Measurements from ENCODE around the gene EIF4E2. TPM values are rescaled to one million over a fixed set of nuclear protein-coding genes. Genes with fewer than 3 reads are reported as not detected.

Gene EIF4E2
- total RNA-seq, 1 donor from 2014 or later, result 112 TPM

- no peak overlapping the region for H3K27ac ChIP-seq (ENCODE audit: low read depth, low read length)
- Mint-ChIP-seq H3K36me3 (ENCODE audit: low read depth, unreplicated experiment) (peaks cover 26% of the 10 kb centered on the region), H3K4me3 (ENCODE audit: unreplicated experiment) (no peak overlapping the region), H3K27me3 (ENCODE audit: low read depth, unreplicated experiment) (no peaks in the 10 kb centered on the region), H3K27ac (ENCODE audit: unreplicated experiment) (no peak overlapping the region), H3K4me1 (ENCODE audit: low read depth, unreplicated experiment) (no peaks in the 10 kb centered on the region), H3K9me3 (ENCODE audit: unreplicated experiment) (no peaks in the 10 kb centered on the region)
- no peaks in the 10 kb centered on the region for H4K20me1 ChIP-seq (ENCODE audit: insufficient read depth, low read length)
- H3K4me1 ChIP-seq (ENCODE audit: insufficient read depth, low read length), result peaks cover 3% of the 10 kb centered on the region
- no peak overlapping the region for H2AFZ ChIP-seq (ENCODE audit: low read depth, low read length)
- FAIRE-seq, result no peak
- H3K9ac ChIP-seq (ENCODE audit: low read length), result no peak overlapping the region
- TF ChIP-seq EZH2 (IDR thresholded peaks at IDR 0.05; ENCODE audit: insufficient read depth, low read length), result no peak
- DNase-seq (ENCODE audit: low read depth), result no peak
- no peak overlapping the region for H3K4me2 ChIP-seq (ENCODE audit: low read length)
- peaks cover 6% of the 10 kb centered on the region for H3K36me3 ChIP-seq (ENCODE audit: insufficient read depth, low read length)
- no peaks in the 10 kb centered on the region for H3K79me2 ChIP-seq (ENCODE audit: insufficient read depth, low read length)
- H3K4me3 ChIP-seq (ENCODE audit: insufficient read depth, low read depth, low read length), result no peak overlapping the region
- no peaks in the 10 kb centered on the region for H3K9me3 ChIP-seq (ENCODE audit: insufficient read depth, low read depth, low read length)
- H3K27me3 ChIP-seq (ENCODE audit: insufficient read depth, low read length), result no peaks in the 10 kb centered on the region
These were observed 33.7 kb downstream of the EIF4E2 start for GRCh38 chr2:232584238-232584637.

- H4K20me1 ChIP-seq (ENCODE audit: insufficient read depth, low read length), result no peaks in the 10 kb centered on the region
- H3K27ac ChIP-seq (ENCODE audit: low read depth, low read length), result no peak overlapping the region
- DNase-seq (ENCODE audit: low read depth) (no peak), FAIRE-seq (no peak)
- no peak overlapping the region for H3K4me3 ChIP-seq (ENCODE audit: insufficient read depth, low read depth, low read length)
- H3K4me2 ChIP-seq (ENCODE audit: low read length), result no peak overlapping the region
- no peaks in the 10 kb centered on the region for H3K27me3 Mint-ChIP-seq (ENCODE audit: low read depth, unreplicated experiment)
- H3K4me1 ChIP-seq (ENCODE audit: insufficient read depth, low read length), result peaks cover 3% of the 10 kb centered on the region
- H3K36me3 ChIP-seq (ENCODE audit: insufficient read depth, low read length), result peaks cover 2% of the 10 kb centered on the region
- TF ChIP-seq EZH2 (IDR thresholded peaks at IDR 0.05; ENCODE audit: insufficient read depth, low read length), result no peak
- no peak for TF ChIP-seq CTCF (IDR thresholded peaks at IDR 0.05; ENCODE audit: insufficient read depth, low read depth, low read length)
- H3K79me2 ChIP-seq (ENCODE audit: insufficient read depth, low read length), result no peaks in the 10 kb centered on the region
- H3K36me3 Mint-ChIP-seq (ENCODE audit: low read depth, unreplicated experiment), result peaks cover 13% of the 10 kb centered on the region
- H3K9ac ChIP-seq (ENCODE audit: low read length), result no peak overlapping the region
- H3K9me3 Mint-ChIP-seq (ENCODE audit: unreplicated experiment), result no peaks in the 10 kb centered on the region
- no peaks in the 10 kb centered on the region for H3K4me1 Mint-ChIP-seq (ENCODE audit: low read depth, unreplicated experiment)
- no peak overlapping the region for H3K4me3 Mint-ChIP-seq (ENCODE audit: unreplicated experiment)
- H3K27me3 ChIP-seq (ENCODE audit: insufficient read depth, low read length), result no peaks in the 10 kb centered on the region
- no peak overlapping the region for H3K27ac Mint-ChIP-seq (ENCODE audit: unreplicated experiment)
- no peaks in the 10 kb centered on the region for H3K9me3 ChIP-seq (ENCODE audit: insufficient read depth, low read depth, low read length)
- no peak overlapping the region for H2AFZ ChIP-seq (ENCODE audit: low read depth, low read length)
These were observed 36.5 kb downstream of the EIF4E2 start for GRCh38 chr2:232586943-232587505.

GRCh38 chr2:232587512-232587911 lies 37.0 kb downstream of the EIF4E2 start:
- no peaks in the 10 kb centered on the region for H3K27me3 Mint-ChIP-seq (ENCODE audit: low read depth, unreplicated experiment)
- Histone ChIP-seq H3K27me3 (ENCODE audit: insufficient read depth, low read length) (no peaks in the 10 kb centered on the region), H3K4me1 (ENCODE audit: insufficient read depth, low read length) (peaks cover 4% of the 10 kb centered on the region), H3K4me2 (ENCODE audit: low read length) (no peak overlapping the region), H3K79me2 (ENCODE audit: insufficient read depth, low read length) (no peaks in the 10 kb centered on the region), H4K20me1 (ENCODE audit: insufficient read depth, low read length) (no peaks in the 10 kb centered on the region), H2AFZ (ENCODE audit: low read depth, low read length) (no peak overlapping the region), H3K27ac (ENCODE audit: low read depth, low read length) (no peak overlapping the region), H3K4me3 (ENCODE audit: insufficient read depth, low read depth, low read length) (no peak overlapping the region), H3K9ac (ENCODE audit: low read length) (no peak overlapping the region), H3K36me3 (ENCODE audit: insufficient read depth, low read length) (no peaks in the 10 kb centered on the region), H3K9me3 (ENCODE audit: insufficient read depth, low read depth, low read length) (no peaks in the 10 kb centered on the region)
- H3K4me1 Mint-ChIP-seq (ENCODE audit: low read depth, unreplicated experiment), result no peaks in the 10 kb centered on the region
- FAIRE-seq (no peak), DNase-seq (ENCODE audit: low read depth) (no peak)
- peaks cover 10% of the 10 kb centered on the region for H3K36me3 Mint-ChIP-seq (ENCODE audit: low read depth, unreplicated experiment)
- no peak overlapping the region for H3K27ac Mint-ChIP-seq (ENCODE audit: unreplicated experiment)
- no peaks in the 10 kb centered on the region for H3K9me3 Mint-ChIP-seq (ENCODE audit: unreplicated experiment)
- TF ChIP-seq EZH2 (IDR thresholded peaks at IDR 0.05; ENCODE audit: insufficient read depth, low read length) (no peak), CTCF (IDR thresholded peaks at IDR 0.05; ENCODE audit: insufficient read depth, low read depth, low read length) (no peak)
- H3K4me3 Mint-ChIP-seq (ENCODE audit: unreplicated experiment), result no peak overlapping the region

All from astrocyte (in vitro differentiated cells and primary cell).